Activated naive CD4-positive, alpha-beta T cell treated with anti-CD3 and anti-CD28 coated beads, Interleukin-2, amount 10 ng/mL, durations not matched to agents 7 days and 5 days (primary cell): ENCODE results near the gene GAS2L2.
"Not testable (repeated sequence)": the region's sequence is repeated elsewhere in the genome, so short reads cannot be mapped to it uniquely, and the experiment has no call there.

Source experiments
- CTCF ChIA-PET: fragments of 350-600 bp; sonication (Branson Sonifier 250); formaldehyde crosslinking; loops from one replicate; lab custom pipeline; 2021; ENCODE audit warnings: antibody characterized with exemption; lab: Charles Lee
- DNase-seq: peaks from one replicate; pipeline ENCODE4 v3.0.0-alpha.2; 2020
- H3K27ac Mint-ChIP-seq: one replicate; pipeline ENCODE4 v1.8.0; 2021; ENCODE audit warnings: mild to moderate bottlenecking, moderate library complexity, mixed read lengths
- H3K27me3 Mint-ChIP-seq: one replicate; pipeline ENCODE4 v1.8.0; 2021; ENCODE audit warnings: mild to moderate bottlenecking, mixed read lengths
- H3K36me3 Mint-ChIP-seq: one replicate; pipeline ENCODE4 v1.8.0; 2021; ENCODE audit warnings: mixed read lengths
- H3K4me1 Mint-ChIP-seq: one replicate; pipeline ENCODE4 v1.8.0; 2021; ENCODE audit warnings: mixed read lengths
- H3K4me3 Mint-ChIP-seq: one replicate; pipeline ENCODE4 v1.8.0; 2021; ENCODE audit warnings: mild to moderate bottlenecking, moderate library complexity, mixed read lengths
- H3K9me3 Mint-ChIP-seq: one replicate; pipeline ENCODE4 v1.8.0; 2021; ENCODE audit warnings: mixed read lengths

The GAS2L2 gene

GRCh38 chr17:35765756-35766488 lies 12.9 kb upstream of the GAS2L2 start:
- no peak overlapping the region for H3K27ac Mint-ChIP-seq
- H3K9me3 Mint-ChIP-seq = no peaks in the 10 kb centered on the region
- H3K36me3 Mint-ChIP-seq = no peaks in the 10 kb centered on the region
- CTCF ChIA-PET = interaction anchor here (0.8 to 11.7 kb wide), 3 partner anchors 16 to 381 kb away, joined by 3 to 219 read pairs (median 4); partner anchors contain the start of gene TAF15
- H3K4me1 Mint-ChIP-seq = peaks cover 12% of the 10 kb centered on the region
- peaks cover 50% of the 10 kb centered on the region for H3K27me3 Mint-ChIP-seq
- no peak for DNase-seq
- no peak overlapping the region for H3K4me3 Mint-ChIP-seq

DNA sequence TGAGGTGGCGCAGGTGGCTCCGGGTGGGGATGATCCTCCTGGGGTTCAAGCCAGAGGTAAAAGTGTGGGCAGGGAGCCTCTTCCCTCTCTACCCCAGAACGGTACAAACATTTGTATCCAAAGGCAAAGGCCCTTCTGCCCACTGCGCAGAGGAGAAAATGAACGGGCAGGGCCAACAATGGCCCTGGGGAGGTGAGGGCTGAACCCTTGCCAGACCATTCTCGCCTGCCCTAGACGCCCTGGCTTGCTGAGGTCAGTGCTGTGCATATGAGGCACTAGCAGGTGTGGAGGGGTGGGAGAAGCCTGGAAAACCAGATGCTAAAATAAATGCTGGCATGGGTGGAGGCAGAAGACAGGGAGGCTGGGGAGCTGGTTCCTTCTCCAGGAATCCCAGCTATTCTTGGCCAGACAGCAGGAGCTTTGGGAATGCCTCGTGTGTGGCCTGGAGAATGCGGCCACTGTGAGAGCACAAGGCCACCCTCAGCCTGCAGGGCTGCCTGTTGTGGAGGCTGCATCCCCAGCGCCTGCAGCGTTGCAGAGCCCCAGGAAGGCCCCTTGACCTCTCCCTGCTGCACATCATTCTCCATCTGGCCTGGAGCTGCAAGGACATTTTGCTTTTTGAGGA lies 12.2 kb upstream of the GAS2L2 start:
- Mint-ChIP-seq H3K4me3 (peak overlapping the region; percentile 91), H3K9me3 (no peaks in the 10 kb centered on the region), H3K4me1 (peaks cover 12% of the 10 kb centered on the region), H3K27ac (no peak overlapping the region), H3K36me3 (no peaks in the 10 kb centered on the region), H3K27me3 (peaks cover 50% of the 10 kb centered on the region)
- CTCF ChIA-PET = interaction anchor here (0.8 to 11.7 kb wide), 9 partner anchors 15 to 382 kb away, joined by 3 to 219 read pairs (median 7); partner anchors contain the start of gene TAF15
- DNase-seq = no peak

- CTCF ChIA-PET = interaction anchor here (0.7 to 11.7 kb wide), 27 partner anchors 8 to 385 kb away, joined by 3 to 219 read pairs (median 8); partner anchors contain the start of gene TAF15
- Mint-ChIP-seq H3K27me3 (peaks cover 51% of the 10 kb centered on the region), H3K27ac (peak overlapping the region; percentile 74), H3K36me3 (no peaks in the 10 kb centered on the region), H3K4me1 (peaks cover 12% of the 10 kb centered on the region), H3K4me3 (peak overlapping the region; percentile 91), H3K9me3 (no peaks in the 10 kb centered on the region)
- peak; percentile 89 for DNase-seq
These were observed 11.3 kb upstream of the GAS2L2 start for GRCh38 chr17:35764123-35764991.

- DNase-seq = no peak
- Mint-ChIP-seq H3K4me1 (peaks cover 12% of the 10 kb centered on the region), H3K27ac (peak overlapping the region; percentile 62), H3K27me3 (peaks cover 47% of the 10 kb centered on the region), H3K4me3 (peak overlapping the region; percentile 91), H3K36me3 (no peaks in the 10 kb centered on the region), H3K9me3 (no peaks in the 10 kb centered on the region)
- CTCF ChIA-PET = interaction anchor here (0.6 to 11.7 kb wide), 27 partner anchors 9 to 385 kb away, joined by 3 to 219 read pairs (median 8); partner anchors contain the start of gene TAF15
These were observed 10.7 kb upstream of the GAS2L2 start for GRCh38 chr17:35763767-35764122.

DNA sequence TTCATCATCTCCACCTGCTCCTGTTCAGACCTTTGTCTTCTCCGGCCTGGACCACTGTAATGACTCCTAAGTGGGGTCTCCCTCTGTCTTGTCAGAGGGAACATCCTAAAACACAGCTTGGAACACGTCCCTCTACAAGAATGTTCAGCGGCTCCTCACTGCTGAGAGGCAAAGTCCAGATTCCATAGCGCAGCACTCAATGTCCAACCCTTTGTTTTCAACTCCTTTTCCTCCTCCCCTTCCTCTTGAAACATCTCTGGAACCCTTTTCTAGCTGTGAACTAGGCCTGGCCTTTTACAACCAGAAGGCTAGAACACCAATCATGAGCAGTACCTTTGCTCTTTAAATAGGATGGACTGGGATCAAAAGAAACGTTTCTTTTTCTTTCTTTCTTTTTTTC lies 8.6 kb upstream of the GAS2L2 start:
- CTCF ChIA-PET = interaction anchor here (11.7 kb wide), 1 partner anchor 46 kb away, joined by 219 read pairs; the partner anchor contains the start of gene TAF15
- H3K27ac Mint-ChIP-seq = no peak overlapping the region
- no peak for DNase-seq
- H3K27me3 Mint-ChIP-seq = peaks cover 32% of the 10 kb centered on the region
- no peak overlapping the region for H3K4me3 Mint-ChIP-seq
- no peaks in the 10 kb centered on the region for H3K9me3 Mint-ChIP-seq
- H3K4me1 Mint-ChIP-seq = peaks cover 12% of the 10 kb centered on the region
- no peaks in the 10 kb centered on the region for H3K36me3 Mint-ChIP-seq

DNA sequence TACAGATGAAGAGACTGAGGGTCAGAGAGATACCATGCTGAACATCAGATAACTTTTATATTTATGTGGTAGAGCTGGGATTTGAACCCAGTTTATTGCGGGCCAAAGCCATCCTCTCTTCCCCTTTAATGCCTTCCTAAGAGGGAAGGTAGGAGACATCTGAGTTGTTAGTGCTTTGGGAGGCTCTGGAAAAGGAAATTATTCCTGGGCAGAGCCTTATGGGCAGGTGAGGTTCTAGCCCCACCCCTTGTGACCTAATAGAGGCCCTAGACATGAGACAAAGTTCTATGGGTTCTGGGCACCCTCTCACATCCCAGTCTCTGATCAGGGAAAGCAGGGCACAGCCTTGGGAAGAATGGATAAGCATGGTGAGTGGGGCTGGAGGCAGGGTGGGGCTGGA lies 7.5 kb upstream of the GAS2L2 start, which contains the start of gene C17orf50:
Gene C17orf50 (plus strand): TSS at position 301 of the 400 bp plus-strand sequence. CDS start 55 bp downstream, at position 356.
- no peaks in the 10 kb centered on the region for H3K36me3 Mint-ChIP-seq
- CTCF ChIA-PET = interaction anchor here (1.6 to 2.0 kb wide), 2 partner anchors 35 to 45 kb away, joined by 5 to 6 read pairs; partner anchors contain the start of gene MMP28
- H3K4me1 Mint-ChIP-seq = peaks cover 12% of the 10 kb centered on the region
- H3K27ac Mint-ChIP-seq = no peak within 1 kb of the TSS
- peaks cover 29% of the 10 kb centered on the region for H3K27me3 Mint-ChIP-seq
- DNase-seq = no peak
- no peaks in the 10 kb centered on the region for H3K9me3 Mint-ChIP-seq
- H3K4me3 Mint-ChIP-seq = no peak within 1 kb of the TSS

DNA sequence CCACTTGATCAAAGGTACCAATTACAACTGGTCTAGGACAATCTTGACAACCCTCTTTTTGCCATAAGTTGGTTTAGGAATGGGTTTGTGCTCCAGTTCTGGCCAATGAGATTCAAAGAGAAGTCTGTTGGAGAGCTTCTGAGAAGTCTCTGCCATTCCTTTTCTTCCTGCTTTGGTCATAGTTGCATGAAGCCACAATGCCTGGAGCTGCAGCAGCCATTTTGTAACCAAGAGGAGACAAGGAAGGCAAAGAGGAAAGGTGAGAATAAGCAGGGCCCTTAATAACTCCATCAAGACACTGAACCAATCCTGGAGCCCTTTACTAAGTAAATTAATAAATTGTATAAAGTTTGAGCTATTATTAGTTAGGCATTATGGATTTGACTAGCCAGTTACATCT lies 4.2 kb upstream of the GAS2L2 start:
- no peak for DNase-seq
- H3K9me3 Mint-ChIP-seq = no peaks in the 10 kb centered on the region
- CTCF ChIA-PET = interaction anchor here (1.1 to 2.6 kb wide), 2 partner anchors 10 to 47 kb away, joined by 5 to 10 read pairs; no protein-coding TSS in a partner anchor
- no peak overlapping the region for H3K27ac Mint-ChIP-seq
- no peak overlapping the region for H3K4me3 Mint-ChIP-seq
- peaks cover 37% of the 10 kb centered on the region for H3K27me3 Mint-ChIP-seq
- H3K36me3 Mint-ChIP-seq = no peaks in the 10 kb centered on the region
- no peaks in the 10 kb centered on the region for H3K4me1 Mint-ChIP-seq

GRCh38 chr17:35752471-35752870 lies 568 bp downstream of the GAS2L2 start:
- Mint-ChIP-seq H3K36me3 (no peaks in the 10 kb centered on the region), H3K27me3 (peaks cover 74% of the 10 kb centered on the region), H3K4me3 (no peak overlapping the region), H3K9me3 (no peaks in the 10 kb centered on the region), H3K4me1 (peaks cover 13% of the 10 kb centered on the region), H3K27ac (no peak overlapping the region)
- no peak for DNase-seq
- CTCF ChIA-PET = no interaction called here

DNA sequence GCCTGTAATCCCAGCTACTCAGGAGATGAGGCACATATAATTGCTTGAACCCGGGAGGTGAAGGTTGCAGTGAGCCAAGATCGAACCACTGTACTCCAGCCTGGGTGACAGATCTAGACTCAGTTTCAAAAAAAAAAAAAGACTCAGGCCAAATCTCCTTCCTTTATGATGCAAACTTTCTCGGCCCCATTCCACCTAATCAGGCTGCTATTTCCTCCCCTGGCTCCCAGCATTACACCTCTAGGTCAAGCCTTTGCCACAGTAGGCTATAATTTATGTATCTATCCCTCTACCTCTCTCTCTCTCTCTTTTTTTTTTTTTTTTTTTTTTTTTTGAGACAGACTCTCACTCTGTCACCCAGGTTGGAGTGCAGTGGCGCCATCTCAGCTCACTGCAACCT lies 1.5 kb downstream of the GAS2L2 start:
- H3K36me3 Mint-ChIP-seq, H3K27ac Mint-ChIP-seq, H3K9me3 Mint-ChIP-seq, H3K4me3 Mint-ChIP-seq, DNase-seq, CTCF ChIA-PET: not testable (repeated sequence)
- Mint-ChIP-seq H3K4me1 (peaks cover 13% of the 10 kb centered on the region), H3K27me3 (peaks cover 76% of the 10 kb centered on the region)

GRCh38 chr17:35750526-35751395 lies 2.3 kb downstream of the GAS2L2 start:
- CTCF ChIA-PET = interaction anchor here (0.7 to 4.4 kb wide), 3 partner anchors 13 to 137 kb away, joined by 3 to 92 read pairs (median 11); no protein-coding TSS in a partner anchor
- H3K36me3 Mint-ChIP-seq = no peaks in the 10 kb centered on the region
- H3K27ac Mint-ChIP-seq = no peak overlapping the region
- H3K27me3 Mint-ChIP-seq = peaks cover 77% of the 10 kb centered on the region
- DNase-seq = no peak
- H3K9me3 Mint-ChIP-seq = no peaks in the 10 kb centered on the region
- H3K4me3 Mint-ChIP-seq = peak overlapping the region; percentile 12
- H3K4me1 Mint-ChIP-seq = peaks cover 13% of the 10 kb centered on the region

DNA sequence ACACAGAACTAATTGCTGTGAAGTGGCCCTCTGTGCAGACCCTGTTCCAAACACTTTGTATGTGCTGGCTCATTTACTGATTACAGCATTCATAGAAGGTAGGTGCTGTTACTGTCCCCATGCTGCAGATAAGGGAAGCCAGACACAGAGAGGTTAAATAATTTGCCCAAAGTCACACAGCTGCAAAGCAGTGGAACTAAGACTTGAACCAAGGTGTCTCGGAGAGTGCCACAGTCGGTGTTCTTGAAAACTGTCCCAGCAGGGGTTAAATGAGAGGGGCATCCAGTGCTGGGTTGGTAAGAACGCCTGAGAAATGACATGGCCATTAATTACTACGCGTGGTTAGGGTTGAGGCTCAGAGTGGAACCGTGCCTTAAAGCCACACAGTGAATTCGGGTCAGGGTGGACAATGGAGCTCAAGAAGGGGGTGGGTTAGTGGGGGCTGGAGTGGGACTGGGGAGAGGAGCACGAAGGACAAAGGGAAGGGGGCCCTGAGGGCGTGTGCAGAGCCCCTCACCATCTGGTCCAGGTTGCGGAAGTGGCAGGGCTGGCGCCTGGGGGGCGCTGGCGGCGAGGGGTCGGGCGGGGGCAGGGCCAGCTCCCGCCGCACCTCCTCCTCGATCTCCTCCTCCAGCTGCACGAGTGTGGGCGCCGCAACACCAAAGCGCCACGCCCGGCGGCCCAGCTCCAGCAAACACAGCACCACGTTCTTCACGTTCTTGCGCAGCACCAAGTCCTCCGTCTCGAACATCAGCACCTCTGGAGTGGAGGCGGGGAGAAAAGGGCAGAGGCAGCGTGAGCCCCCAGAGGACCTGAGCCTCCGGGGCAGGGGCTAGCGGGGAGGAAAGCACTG lies 3.3 kb downstream of the GAS2L2 start:
- Mint-ChIP-seq H3K27ac (no peak overlapping the region), H3K4me3 (peak overlapping the region; percentile 12), H3K36me3 (no peaks in the 10 kb centered on the region), H3K27me3 (peaks cover 76% of the 10 kb centered on the region), H3K9me3 (no peaks in the 10 kb centered on the region), H3K4me1 (peaks cover 13% of the 10 kb centered on the region)
- CTCF ChIA-PET = interaction anchor here (0.7 to 4.4 kb wide), 5 partner anchors 14 to 136 kb away, joined by 3 to 92 read pairs (median 4); no protein-coding TSS in a partner anchor
- DNase-seq = no peak

DNA sequence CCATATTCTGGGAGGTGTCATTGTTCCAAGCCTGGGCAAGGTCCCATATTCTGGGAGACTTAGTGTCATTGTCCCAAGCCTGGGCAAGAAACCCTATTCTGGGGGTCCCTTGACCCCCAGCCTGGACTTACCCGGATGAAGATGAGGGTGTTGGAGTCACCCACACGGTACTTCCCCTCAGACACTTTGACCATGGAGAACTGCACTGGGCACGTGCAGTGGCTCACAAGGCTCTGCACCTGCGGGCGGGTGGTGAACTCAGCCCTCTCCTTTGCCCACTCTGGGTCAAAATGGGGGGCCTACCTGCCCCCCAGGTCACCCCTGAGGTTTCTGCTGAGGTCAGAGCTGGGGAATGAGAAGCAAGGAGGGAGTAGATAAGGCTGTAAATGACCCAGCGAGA lies 4.1 kb downstream of the GAS2L2 start:
- Mint-ChIP-seq H3K36me3 (no peaks in the 10 kb centered on the region), H3K27ac (no peak overlapping the region), H3K4me3 (no peak overlapping the region), H3K9me3 (no peaks in the 10 kb centered on the region), H3K4me1 (peaks cover 13% of the 10 kb centered on the region), H3K27me3 (peaks cover 79% of the 10 kb centered on the region)
- CTCF ChIA-PET = interaction anchor here (0.6 to 4.4 kb wide), 8 partner anchors 15 to 629 kb away, joined by 3 to 92 read pairs (median 3); partner anchors contain the start of gene RAD51D
- no peak for DNase-seq
